Measurements from ENCODE around the gene TMEM43.
A peak's percentile ranks its signal among the peaks of the same experiment; 100 is the strongest.

DNA sequence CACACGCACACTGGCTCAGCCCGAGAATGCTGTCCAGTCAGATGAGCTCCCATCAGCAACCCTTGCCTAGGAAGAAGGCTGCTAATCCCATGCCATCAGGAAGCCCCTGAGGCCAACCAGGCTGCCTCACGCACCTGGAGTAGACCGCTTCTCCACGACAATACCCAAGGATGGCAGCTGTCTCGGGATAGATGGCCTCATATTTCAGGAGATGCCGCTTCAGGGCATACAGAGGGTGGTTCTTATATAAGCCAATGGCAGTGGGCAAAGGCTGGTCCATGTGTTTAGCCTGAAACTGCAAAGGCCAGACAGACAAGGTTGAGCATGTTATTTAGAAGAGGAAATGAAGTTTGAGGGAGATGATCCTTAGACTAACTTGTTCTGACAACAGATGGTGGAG is 31.3 kb downstream of the TMEM43 start:
- TF ChIP-seq CREB1 (IDR thresholded peaks at IDR 0.05; ENCODE audit: low read depth) (no peak), TAF1 (IDR thresholded peaks at IDR 0.05; ENCODE audit: borderline replicate concordance, low read depth, low read length) (no peak), GABPA (IDR thresholded peaks at IDR 0.05; ENCODE audit: low read depth) (no peak), TCF7 (IDR thresholded peaks at IDR 0.05; ENCODE audit: borderline replicate concordance) (no peak), POLR2AphosphoS5 (IDR thresholded peaks at IDR 0.05; ENCODE audit: low read length) (no peak), POLR2A (IDR thresholded peaks at IDR 0.05; ENCODE audit: low read depth, low read length) (0 out of 2 replicates have a peak, but pooled peaks have one; percentile 26), BACH1 (IDR thresholded peaks at IDR 0.05; ENCODE audit: borderline replicate concordance) (no peak), NBN (IDR thresholded peaks at IDR 0.05) (no peak), SMC3 (IDR thresholded peaks at IDR 0.05; ENCODE audit: borderline replicate concordance, low read length) (no peak), NFYB (IDR thresholded peaks at IDR 0.05; ENCODE audit: insufficient read depth, low read depth, low read length) (no peak)
- TF ChIP-seq, protein P1, sequence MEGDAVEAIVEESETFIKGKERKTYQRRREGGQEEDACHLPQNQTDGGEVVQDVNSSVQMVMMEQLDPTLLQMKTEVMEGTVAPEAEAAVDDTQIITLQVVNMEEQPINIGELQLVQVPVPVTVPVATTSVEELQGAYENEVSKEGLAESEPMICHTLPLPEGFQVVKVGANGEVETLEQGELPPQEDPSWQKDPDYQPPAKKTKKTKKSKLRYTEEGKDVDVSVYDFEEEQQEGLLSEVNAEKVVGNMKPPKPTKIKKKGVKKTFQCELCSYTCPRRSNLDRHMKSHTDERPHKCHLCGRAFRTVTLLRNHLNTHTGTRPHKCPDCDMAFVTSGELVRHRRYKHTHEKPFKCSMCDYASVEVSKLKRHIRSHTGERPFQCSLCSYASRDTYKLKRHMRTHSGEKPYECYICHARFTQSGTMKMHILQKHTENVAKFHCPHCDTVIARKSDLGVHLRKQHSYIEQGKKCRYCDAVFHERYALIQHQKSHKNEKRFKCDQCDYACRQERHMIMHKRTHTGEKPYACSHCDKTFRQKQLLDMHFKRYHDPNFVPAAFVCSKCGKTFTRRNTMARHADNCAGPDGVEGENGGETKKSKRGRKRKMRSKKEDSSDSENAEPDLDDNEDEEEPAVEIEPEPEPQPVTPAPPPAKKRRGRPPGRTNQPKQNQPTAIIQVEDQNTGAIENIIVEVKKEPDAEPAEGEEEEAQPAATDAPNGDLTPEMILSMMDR (IDR thresholded peaks at IDR 0.05 in 2 of 3, conservative IDR thresholded peaks at IDR 0.05 in 1 of 3; ENCODE audit: control insufficient read depth in 2 of 3, extremely low read depth in 1 of 3, insufficient read depth in 1 of 3, low read depth in 3 of 3, low read length in 3 of 3) = no peak
- TF ChIP-seq, protein P2, sequence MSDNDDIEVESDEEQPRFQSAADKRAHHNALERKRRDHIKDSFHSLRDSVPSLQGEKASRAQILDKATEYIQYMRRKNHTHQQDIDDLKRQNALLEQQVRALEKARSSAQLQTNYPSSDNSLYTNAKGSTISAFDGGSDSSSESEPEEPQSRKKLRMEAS (IDR thresholded peaks at IDR 0.05; ENCODE audit: low read depth, low read length) = no peak
